Stomach smooth muscle (tissue), 2 donors: ENCODE data around the gene LRCH3.

Experiments used
- H3K27ac ChIP-seq: one replicate; pipeline ENCODE4 v1.7.0; 2013; ENCODE audit warnings: mild to moderate bottlenecking, low read length, inconsistent platforms
- H3K27me3 ChIP-seq, 2 donors: one replicate each; pipeline ENCODE4 v1.7.0; 2013; ENCODE audit warnings: low read length in 2 of 2; ENCODE audit not compliant: insufficient read depth in 2 of 2, control insufficient read depth in 1 of 2
- H3K36me3 ChIP-seq, 2 donors: one replicate each; pipeline ENCODE4 v1.7.0; 2013; ENCODE audit warnings: low read length in 2 of 2; ENCODE audit not compliant: control insufficient read depth in 2 of 2, insufficient read depth in 2 of 2
- H3K4me1 ChIP-seq: one replicate; pipeline ENCODE4 v1.7.0; 2013; ENCODE audit warnings: low read length; ENCODE audit not compliant: control insufficient read depth, insufficient read depth
- H3K4me3 ChIP-seq, 2 donors: one replicate each; pipeline ENCODE4 v1.7.0; 2013; ENCODE audit warnings: low read length in 2 of 2
- H3K9ac ChIP-seq, 2 donors: one replicate each; pipeline ENCODE4 v1.7.0; 2013; ENCODE audit warnings: low read length in 2 of 2, mild to moderate bottlenecking in 1 of 2
- H3K9me3 ChIP-seq, 2 donors: one replicate each; pipeline ENCODE4 v1.7.0; 2013; ENCODE audit warnings: low read length in 2 of 2; ENCODE audit not compliant: control insufficient read depth in 2 of 2
- donor health status: healthy.
- donor health status: Pancreatic carcinoma.

The LRCH3 gene

DNA sequence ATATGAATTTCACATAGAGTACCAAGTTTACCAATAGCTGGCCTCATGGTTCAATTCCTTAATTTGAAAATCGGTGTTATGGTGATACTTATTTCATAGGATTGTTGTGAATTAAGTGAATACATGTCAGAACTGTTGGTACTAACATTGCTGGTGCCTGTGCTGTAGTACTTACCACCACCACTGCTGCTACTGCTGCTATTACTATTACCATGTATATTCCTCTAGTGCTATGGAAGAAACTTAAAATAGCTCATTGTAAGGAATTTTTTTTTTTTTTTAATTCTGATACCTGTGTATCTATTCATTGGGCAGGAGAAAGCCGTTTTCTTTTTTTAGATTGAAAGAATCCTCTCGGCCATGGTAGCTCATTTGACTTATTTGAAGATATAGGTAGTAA is 37.8 kb upstream of the LRCH3 start:
- no peak overlapping the region for H3K4me3 ChIP-seq
- no peaks in the 10 kb centered on the region for H3K27me3 ChIP-seq
- peaks cover 12% of the 10 kb centered on the region for H3K4me1 ChIP-seq
- no peak overlapping the region for H3K27ac ChIP-seq
- H3K36me3 ChIP-seq = no peaks in the 10 kb centered on the region
- H3K9me3 ChIP-seq = no peaks in the 10 kb centered on the region
- H3K9ac ChIP-seq = no peak overlapping the region

DNA sequence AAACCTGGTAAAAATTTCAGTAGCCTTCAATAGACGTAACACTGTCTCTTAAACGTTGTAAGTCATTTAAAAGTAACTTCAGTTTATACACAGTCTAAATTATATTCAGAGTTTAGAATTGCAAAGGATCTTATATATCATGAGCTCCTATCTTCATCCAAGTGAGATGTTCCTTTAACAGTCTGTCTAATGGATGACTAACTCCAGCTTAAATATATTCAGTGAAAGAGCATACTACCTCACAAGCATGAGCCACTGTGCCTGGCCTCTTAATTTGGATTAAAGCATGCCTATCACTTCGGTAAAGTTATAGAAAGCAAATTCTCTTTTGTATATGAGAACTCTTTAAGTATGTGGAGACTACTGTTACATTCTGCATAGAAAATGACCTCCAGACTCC is 34.4 kb upstream of the LRCH3 start:
- Histone ChIP-seq H3K27ac (no peak overlapping the region), H3K36me3 (peaks cover 4 to 6% of the 10 kb centered on the region in 2 donors), H3K9me3 (no peaks in the 10 kb centered on the region), H3K4me1 (peaks cover 6% of the 10 kb centered on the region), H3K9ac (no peak overlapping the region), H3K4me3 (no peak overlapping the region), H3K27me3 (no peaks in the 10 kb centered on the region)

DNA sequence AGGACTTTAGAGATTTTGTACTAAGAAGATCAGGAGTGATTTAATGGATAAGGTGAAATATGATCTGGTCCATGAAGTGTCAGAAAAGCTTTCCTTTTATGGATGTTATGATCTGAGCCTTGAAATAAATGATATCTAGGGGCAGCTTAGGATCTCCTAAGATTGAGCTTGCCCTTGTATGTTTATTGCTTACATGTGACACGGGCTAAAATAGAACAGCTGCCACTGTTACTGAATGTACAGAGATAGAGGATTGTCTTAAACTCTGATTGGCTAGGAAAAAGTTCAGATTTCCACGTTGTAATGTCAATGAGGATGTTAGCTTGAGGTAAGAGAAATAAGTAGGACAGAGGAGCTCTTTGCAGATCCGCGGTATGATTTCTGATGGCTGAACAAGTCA is 32.5 kb upstream of the LRCH3 start:
- Histone ChIP-seq H3K4me3 (no peak overlapping the region), H3K9ac (no peak overlapping the region), H3K36me3 (peaks cover 10 to 11% of the 10 kb centered on the region in 2 donors), H3K4me1 (no peaks in the 10 kb centered on the region), H3K9me3 (no peaks in the 10 kb centered on the region), H3K27ac (no peak overlapping the region), H3K27me3 (no peaks in the 10 kb centered on the region)

DNA sequence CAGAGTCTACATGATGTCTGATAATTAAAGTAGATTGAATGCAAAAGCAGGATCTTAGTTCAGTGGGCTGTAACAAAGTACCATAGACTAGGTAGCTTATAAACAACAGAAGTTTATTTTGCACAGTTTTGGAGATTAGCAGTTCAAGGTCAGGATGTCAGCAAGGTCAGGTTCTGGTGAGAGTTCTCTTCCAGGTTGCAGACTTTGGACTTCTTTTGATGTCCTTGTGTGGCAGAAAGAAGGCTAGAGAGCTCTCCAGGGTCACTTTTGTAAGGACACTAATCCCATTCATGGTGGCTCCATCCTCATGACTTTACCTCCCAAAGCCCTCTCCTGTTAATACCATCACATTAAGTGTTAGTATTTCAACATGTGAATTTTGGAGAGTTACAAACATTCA is 29.3 kb upstream of the LRCH3 start:
- H3K36me3 ChIP-seq = peaks cover 18 to 20% of the 10 kb centered on the region in 2 donors
- no peak overlapping the region for H3K27ac ChIP-seq
- H3K4me3 ChIP-seq = no peak overlapping the region
- no peaks in the 10 kb centered on the region for H3K9me3 ChIP-seq
- no peaks in the 10 kb centered on the region for H3K4me1 ChIP-seq
- no peak overlapping the region for H3K9ac ChIP-seq
- H3K27me3 ChIP-seq = no peaks in the 10 kb centered on the region

DNA sequence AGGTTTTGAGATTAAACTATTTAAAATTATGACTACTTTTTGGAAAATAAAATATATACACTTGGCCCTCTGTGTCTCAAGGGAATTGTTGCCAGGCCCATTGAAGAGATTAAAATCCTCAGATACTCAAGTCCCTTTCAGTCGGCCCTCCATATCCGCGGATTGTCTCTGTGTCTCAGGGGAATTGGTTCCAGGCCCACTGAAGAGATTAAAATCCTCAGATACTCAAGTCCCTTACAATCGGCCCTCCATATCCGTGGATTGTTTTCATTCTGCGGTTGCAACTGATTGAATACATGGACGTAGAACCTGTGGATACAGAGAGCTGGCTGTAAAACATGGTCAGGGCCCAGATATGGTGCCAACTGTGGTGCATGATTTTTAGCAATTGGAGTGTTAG is 15.7 kb upstream of the LRCH3 start:
- no peak overlapping the region for H3K27ac ChIP-seq

DNA sequence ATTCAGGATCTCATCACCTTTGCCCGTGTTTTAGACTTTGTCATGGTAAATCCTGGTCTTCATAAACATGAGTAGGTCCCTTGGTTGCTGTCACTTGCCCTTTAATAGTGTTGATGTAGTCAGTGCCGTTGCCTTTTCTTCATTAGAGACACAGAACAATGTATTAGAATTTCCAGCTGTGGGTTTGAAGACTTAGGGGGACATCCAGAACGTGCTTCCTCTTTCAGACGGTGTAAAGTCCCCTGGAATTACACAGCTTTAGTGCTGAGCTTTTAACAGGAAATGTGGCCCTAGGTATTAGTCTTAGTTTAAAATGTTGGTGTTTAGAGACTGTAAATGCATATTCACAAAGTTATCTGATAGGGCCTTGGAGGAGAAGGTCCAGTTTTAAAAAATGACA is 8.8 kb upstream of the LRCH3 start:
- Histone ChIP-seq H3K4me3 (no peak overlapping the region), H3K27ac (no peak overlapping the region), H3K9me3 (no peaks in the 10 kb centered on the region), H3K9ac (no peak overlapping the region), H3K36me3 (peaks cover 35 to 45% of the 10 kb centered on the region in 2 donors), H3K4me1 (no peaks in the 10 kb centered on the region), H3K27me3 (no peaks in the 10 kb centered on the region)

More for the DNA sequence above, 15.7 kb upstream of the LRCH3 start:
- H3K9me3 ChIP-seq = no peaks in the 10 kb centered on the region
- H3K4me3 ChIP-seq = no peak overlapping the region
- H3K9ac ChIP-seq = no peak overlapping the region
- H3K27me3 ChIP-seq = no peaks in the 10 kb centered on the region
- no peaks in the 10 kb centered on the region for H3K4me1 ChIP-seq
- peaks cover 54 to 62% of the 10 kb centered on the region in 2 donors for H3K36me3 ChIP-seq

DNA sequence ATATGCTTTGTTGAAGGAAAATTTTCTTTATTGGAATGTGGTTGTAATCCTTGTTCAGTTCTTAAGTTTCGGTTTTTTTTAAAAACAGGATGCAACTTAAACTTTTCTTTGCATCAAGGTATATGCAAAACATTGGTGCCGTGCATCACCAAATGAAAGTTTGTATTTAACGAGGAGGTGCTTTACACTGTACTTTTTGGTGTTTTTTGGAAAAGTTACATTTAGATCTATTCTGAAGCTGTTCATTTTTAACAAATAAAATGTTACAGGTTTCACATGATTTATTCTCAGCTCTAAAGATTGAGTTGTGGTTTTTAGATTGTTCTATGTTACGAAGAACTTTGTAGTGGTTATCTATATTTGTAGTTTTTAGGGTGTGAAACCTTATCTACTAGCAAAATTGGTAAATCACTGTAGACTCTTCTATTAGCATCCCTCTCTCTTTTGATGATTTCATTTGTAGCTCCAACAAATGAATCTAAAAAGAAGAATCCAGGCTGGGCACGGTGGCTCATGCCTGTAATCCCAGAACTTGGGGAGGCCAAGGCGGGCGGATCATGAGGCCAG is 7.0 kb upstream of the LRCH3 start:
- Histone ChIP-seq H3K9ac (no peak overlapping the region), H3K36me3 (peaks cover 21 to 27% of the 10 kb centered on the region in 2 donors)

DNA sequence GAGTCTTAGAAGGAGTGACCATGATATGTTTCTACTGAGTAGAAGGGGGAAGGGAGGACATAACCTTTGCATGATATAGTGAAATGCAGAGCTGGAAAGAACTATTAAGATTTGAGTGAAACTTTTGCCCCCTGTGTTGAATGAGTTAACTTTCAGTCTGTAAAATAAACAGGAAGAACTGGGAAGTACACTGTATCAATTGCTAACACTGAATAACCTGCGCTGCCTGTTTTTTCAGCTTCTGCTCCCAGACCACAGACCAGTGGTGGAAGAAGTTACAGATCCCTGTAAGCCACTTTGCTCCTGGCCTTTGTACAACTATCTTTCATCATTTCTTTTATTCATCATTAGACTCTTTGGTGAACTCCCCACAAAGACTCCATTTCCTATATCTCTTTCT is 3.6 kb upstream of the LRCH3 start:
- Histone ChIP-seq H3K27me3 (no peaks in the 10 kb centered on the region), H3K9ac (no peak overlapping the region), H3K27ac (no peak overlapping the region), H3K36me3 (peaks cover 1 to 9% of the 10 kb centered on the region in 2 donors), H3K9me3 (no peaks in the 10 kb centered on the region), H3K4me1 (no peaks in the 10 kb centered on the region), H3K4me3 (no peak overlapping the region)

More for the DNA sequence above, 7.0 kb upstream of the LRCH3 start:
- Histone ChIP-seq H3K27ac (no peak overlapping the region), H3K4me3 (no peak overlapping the region), H3K4me1 (no peaks in the 10 kb centered on the region), H3K9me3 (no peaks in the 10 kb centered on the region), H3K27me3 (no peaks in the 10 kb centered on the region)

DNA sequence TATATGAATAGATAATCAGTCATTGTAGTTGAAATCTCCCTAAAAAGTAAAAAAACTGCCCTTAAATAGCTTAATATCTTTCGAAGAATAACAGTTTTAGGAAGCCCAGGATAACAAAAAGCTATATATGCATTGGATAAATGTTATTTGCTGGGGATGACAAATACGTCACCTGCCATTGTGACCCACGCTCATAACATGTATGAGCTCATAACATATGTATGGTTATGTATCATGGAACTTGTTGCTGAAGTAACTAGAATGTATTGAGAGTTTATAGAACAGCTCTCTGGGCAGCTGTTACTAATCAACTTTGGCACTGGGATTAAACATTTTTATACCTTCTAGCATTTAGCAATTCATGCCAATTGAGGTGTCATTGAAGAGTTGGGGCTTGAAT is 1.7 kb upstream of the LRCH3 start:
- Histone ChIP-seq H3K27ac (no peak overlapping the region), H3K9me3 (no peaks in the 10 kb centered on the region), H3K27me3 (no peaks in the 10 kb centered on the region), H3K9ac (no peak overlapping the region), H3K4me3 (no peak overlapping the region), H3K4me1 (no peaks in the 10 kb centered on the region), H3K36me3 (peaks cover 0 to 6% of the 10 kb centered on the region in 2 donors)

DNA sequence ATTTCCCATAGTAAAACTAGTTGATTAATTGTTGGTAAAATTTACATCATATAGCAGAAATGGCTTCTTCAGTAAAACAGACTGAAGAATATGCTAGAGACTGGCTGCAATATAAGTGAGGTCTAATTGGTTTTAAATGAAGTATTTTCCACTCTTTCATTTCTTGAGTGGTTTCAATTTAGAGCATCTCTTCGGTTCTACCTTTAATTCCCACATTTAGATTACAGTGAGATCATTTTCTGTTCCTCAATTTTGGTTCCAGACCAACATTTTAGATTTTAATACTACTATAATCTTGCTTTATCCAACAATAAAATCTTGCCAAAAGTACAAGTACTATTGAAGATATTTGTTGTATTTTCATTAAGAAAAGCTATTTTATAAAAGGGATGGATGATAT is 1.0 kb upstream of the LRCH3 start:
- Histone ChIP-seq H3K4me1 (no peaks in the 10 kb centered on the region), H3K9me3 (no peaks in the 10 kb centered on the region), H3K27ac (peak overlapping the region; percentile 81), H3K27me3 (no peaks in the 10 kb centered on the region), H3K4me3 (no peak overlapping the region), H3K9ac (no peak overlapping the region), H3K36me3 (no peaks in the 10 kb centered on the region)

DNA sequence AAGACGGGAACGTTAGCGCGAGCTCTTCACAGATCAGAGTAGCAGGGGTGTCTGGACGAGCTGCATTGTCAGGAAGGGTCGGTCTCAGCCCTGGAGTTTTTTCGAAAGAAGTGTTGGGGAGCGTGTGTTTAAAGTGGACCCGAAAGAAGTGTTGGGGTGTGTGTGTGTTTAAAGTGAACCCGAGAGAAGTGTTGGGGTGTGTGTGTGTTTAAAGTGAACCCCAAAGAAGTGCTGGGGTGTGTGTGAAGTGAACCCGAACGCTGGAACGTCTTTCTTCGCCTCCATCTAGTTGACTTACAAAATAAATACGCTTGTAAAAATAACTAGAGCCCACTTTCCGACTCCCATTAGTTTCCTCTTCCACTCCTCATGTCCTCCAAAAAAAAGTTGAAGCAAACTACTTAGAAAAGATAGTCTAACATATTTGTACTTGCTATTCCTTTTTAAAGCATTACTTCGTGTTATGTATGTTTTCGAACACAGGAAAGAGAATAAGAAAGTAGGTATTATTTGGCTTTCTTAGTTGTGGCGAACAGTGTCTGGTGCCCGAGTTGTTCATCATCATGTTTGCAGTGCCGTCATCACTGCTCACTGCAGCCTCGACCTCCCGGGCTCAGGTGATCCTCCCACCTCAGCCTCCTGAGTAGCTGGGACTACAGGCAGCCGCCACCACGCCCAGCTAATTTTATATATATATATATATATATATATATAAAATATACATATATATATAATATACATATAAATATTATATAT is 1.0 kb downstream of the LRCH3 start:
- H3K4me1 ChIP-seq = peaks cover 2% of the 10 kb centered on the region
- no peaks in the 10 kb centered on the region for H3K36me3 ChIP-seq
- no peaks in the 10 kb centered on the region for H3K9me3 ChIP-seq
- peak overlapping the region; percentile 81 for H3K27ac ChIP-seq
- peak overlapping the region; percentile 83 to 91 for H3K9ac ChIP-seq
- H3K4me3 ChIP-seq = peak overlapping the region; percentile 89 to 93
- no peaks in the 10 kb centered on the region for H3K27me3 ChIP-seq
